Kidney (tissue), 14 donors: ENCODE measurements around the gene ASAP2. TPM values are rescaled to one million over a fixed set of nuclear protein-coding genes. Genes with fewer than 3 reads are reported as not detected.

Source experiments
- DNase-seq, 5 donors: peaks; one replicate each; pipeline ENCODE4 v3.0.0-alpha.2; 2013 to 2020
- FAIRE-seq: peaks from 2 replicates; lab custom pipeline; 2012; peaks lifted over from hg19 to GRCh38; lab: Jason Lieb, UNC
- H3K27ac ChIP-seq, 2 donors: one replicate each; pipeline ENCODE4 v1.7.0; 2013; ENCODE audit warnings: low read depth in 2 of 2, low read length in 2 of 2, inconsistent platforms in 1 of 2
- H3K27me3 ChIP-seq: one replicate; pipeline ENCODE4 v1.7.1; 2013; ENCODE audit warnings: low read length, inconsistent platforms; ENCODE audit not compliant: control insufficient read depth, insufficient read depth
- H3K36me3 ChIP-seq, 3 donors: one replicate each; pipeline versions ENCODE4 v1.7.0 to v1.7.1; 2013; ENCODE audit warnings: low read length in 3 of 3, control low read depth in 1 of 3, inconsistent platforms in 1 of 3; ENCODE audit not compliant: insufficient read depth in 3 of 3, control insufficient read depth in 2 of 3
- H3K4me1 ChIP-seq, 3 donors: one replicate each; pipeline versions ENCODE4 v1.7.0 to v1.7.1; 2013; ENCODE audit warnings: low read length in 3 of 3, inconsistent platforms in 1 of 3, low read depth in 1 of 3; ENCODE audit not compliant: control insufficient read depth in 2 of 3, insufficient read depth in 2 of 3
- H3K4me3 ChIP-seq, 3 donors: one replicate each; pipeline versions ENCODE4 v1.7.0 to v1.8.1; 2013; ENCODE audit warnings: low read length in 3 of 3, control low read depth in 1 of 3, inconsistent platforms in 1 of 3
- H3K9ac ChIP-seq, 3 donors: one replicate each; pipeline versions ENCODE4 v1.7.0 to v1.7.1; 2013; ENCODE audit warnings: low read length in 3 of 3, control low read depth in 1 of 3, inconsistent platforms in 1 of 3
- H3K9me3 ChIP-seq, 3 donors: one replicate each; pipeline versions ENCODE4 v1.7.0 to v1.7.1; 2013; ENCODE audit warnings: low read length in 3 of 3, control low read depth in 1 of 3, inconsistent platforms in 1 of 3; ENCODE audit not compliant: control insufficient read depth in 2 of 3, insufficient read depth in 1 of 3
- intact Hi-C: fragments of 100-400 bp; cut with DNase I; formaldehyde crosslinking; loops from one replicate; pipeline ENCODE4 v1.11.1; 2022
- polyA plus RNA-seq: library from polyadenylated mRNA; stranded (reverse); fragments of 350-450 nt; fragmentation: Illumina TruSeq; extraction: RNeasy Lipid Tissue Mini Kit (QIAGEN cat#74804); gene quantifications from one replicate; pipeline ENCODE4 v1.2.3, GENCODE V29; 2014; ENCODE audit warnings: low read depth, low replicate concordance; ENCODE audit not compliant: insufficient read depth
- total RNA-seq: library from RNA; stranded (reverse); fragmentation: NEBNext Ultra II Directional; extraction: Animal tissue kit (Norgen Biotek cat#: 25700); gene quantifications from one replicate; pipeline ENCODE4 v1.2.1, GENCODE V29; 2021
- TF ChIP-seq, protein P1 (sequence below): IDR thresholded peaks from 3 replicates; pipeline ENCODE4 v1.5.1; 2012; ENCODE audit warnings: mild to moderate bottlenecking, moderate library complexity, borderline replicate concordance; ENCODE audit not compliant: insufficient read depth; ENCODE audit errors: extremely low read depth
- donor health status: control.
- donor health status: control.
- donor health status: control.
- donor health status: control.
- donor health status: control.
- donor health status: DM: yes; HTN: yes; CAD: no.
- donor health status: Normal renal cell carcinoma (clear cell type).

ASAP2 gene
- total and polyA plus RNA-seq, 2 donors from 2014 or later, result 26.2 to 54.8 TPM

DNA sequence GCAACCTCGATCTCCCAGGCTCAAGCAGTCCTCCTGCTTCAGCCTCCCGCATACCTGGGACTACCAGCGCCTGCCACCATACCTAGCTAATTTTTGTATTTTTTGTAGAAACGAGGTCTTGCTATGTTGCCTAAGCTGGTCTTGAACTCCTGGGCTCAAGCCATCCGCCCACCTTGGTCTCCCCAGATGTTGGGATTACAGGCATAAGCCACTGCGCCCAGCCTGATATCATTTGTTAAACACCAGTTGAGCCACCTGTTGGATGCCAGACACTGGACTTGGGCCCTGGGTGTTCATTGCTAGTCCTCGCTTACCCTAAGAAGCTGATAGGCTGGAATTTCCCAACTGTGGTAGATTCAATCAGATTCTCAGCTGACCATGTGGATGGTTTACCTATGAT is 136.9 kb downstream of the ASAP2 start:
- DNase-seq (no peak), FAIRE-seq (no peak)
- H3K27ac ChIP-seq, result no peak overlapping the region
- H3K9me3 ChIP-seq, result no peaks in the 10 kb centered on the region
- intact Hi-C loops, result no loop called here
- H3K36me3 ChIP-seq, result peaks cover 0 to 25% (median 4%) of the 10 kb centered on the region in 3 donors
- H3K4me1 ChIP-seq, result peaks cover 0 to 19% (median 15%) of the 10 kb centered on the region in 3 donors
- no peak overlapping the region for H3K9ac ChIP-seq
- no peak overlapping the region for H3K4me3 ChIP-seq
- H3K27me3 ChIP-seq, result no peaks in the 10 kb centered on the region
- TF ChIP-seq, protein P1, sequence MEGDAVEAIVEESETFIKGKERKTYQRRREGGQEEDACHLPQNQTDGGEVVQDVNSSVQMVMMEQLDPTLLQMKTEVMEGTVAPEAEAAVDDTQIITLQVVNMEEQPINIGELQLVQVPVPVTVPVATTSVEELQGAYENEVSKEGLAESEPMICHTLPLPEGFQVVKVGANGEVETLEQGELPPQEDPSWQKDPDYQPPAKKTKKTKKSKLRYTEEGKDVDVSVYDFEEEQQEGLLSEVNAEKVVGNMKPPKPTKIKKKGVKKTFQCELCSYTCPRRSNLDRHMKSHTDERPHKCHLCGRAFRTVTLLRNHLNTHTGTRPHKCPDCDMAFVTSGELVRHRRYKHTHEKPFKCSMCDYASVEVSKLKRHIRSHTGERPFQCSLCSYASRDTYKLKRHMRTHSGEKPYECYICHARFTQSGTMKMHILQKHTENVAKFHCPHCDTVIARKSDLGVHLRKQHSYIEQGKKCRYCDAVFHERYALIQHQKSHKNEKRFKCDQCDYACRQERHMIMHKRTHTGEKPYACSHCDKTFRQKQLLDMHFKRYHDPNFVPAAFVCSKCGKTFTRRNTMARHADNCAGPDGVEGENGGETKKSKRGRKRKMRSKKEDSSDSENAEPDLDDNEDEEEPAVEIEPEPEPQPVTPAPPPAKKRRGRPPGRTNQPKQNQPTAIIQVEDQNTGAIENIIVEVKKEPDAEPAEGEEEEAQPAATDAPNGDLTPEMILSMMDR, result no peak

DNA sequence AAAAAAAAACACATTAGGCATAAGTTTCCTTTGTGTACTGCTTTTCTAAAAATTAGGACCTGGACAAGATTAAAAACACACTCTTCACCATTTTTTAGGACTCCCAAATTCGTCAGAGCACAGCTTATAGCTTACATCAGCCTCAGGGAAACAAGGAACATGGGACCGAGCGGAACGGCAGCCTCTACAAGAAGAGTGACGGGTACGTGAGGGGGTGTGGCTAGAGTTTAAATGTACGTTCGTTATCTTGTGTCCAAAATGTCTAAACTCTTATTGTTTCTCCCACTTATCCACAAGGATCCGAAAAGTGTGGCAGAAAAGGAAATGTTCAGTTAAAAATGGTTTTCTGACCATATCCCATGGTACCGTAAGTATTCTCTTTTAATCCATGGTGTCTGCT is 137.8 kb downstream of the ASAP2 start:
- FAIRE-seq (no peak), DNase-seq (no peak)
- no peak overlapping the region for H3K4me3 ChIP-seq
- intact Hi-C loops, result no loop called here
- no peaks in the 10 kb centered on the region for H3K27me3 ChIP-seq
- peaks cover 0 to 25% (median 4%) of the 10 kb centered on the region in 3 donors for H3K36me3 ChIP-seq
- no peak overlapping the region for H3K27ac ChIP-seq
- TF ChIP-seq, protein P1, result no peak
- H3K9me3 ChIP-seq, result no peaks in the 10 kb centered on the region
- peaks cover 0 to 23% (median 16%) of the 10 kb centered on the region in 3 donors for H3K4me1 ChIP-seq
- no peak overlapping the region for H3K9ac ChIP-seq

DNA sequence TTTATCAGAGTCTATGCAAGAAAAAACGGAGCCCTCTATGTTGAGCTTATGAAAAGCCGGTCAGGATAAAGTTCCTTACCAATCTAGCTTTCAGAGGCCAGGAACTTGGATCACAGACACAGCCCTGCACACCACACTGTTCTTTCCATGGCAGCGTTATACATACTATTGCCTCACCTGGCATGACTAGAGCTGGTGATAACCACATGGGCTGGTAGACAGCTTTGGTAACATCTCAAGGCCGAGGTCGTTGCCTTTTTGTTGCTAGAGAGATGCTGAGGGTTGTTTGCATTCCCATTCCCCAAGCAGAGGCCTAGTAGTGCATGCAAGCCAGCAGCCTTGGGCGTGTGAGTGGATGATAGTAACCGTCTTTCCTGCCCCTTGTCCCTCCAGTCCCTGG is 138.7 kb downstream of the ASAP2 start:
- Histone ChIP-seq H3K9ac (no peak overlapping the region), H3K9me3 (no peaks in the 10 kb centered on the region), H3K27me3 (no peaks in the 10 kb centered on the region), H3K4me1 (peaks cover 0 to 23% (median 14%) of the 10 kb centered on the region in 3 donors), H3K36me3 (peaks cover 0 to 28% (median 5%) of the 10 kb centered on the region in 3 donors), H3K27ac (peak overlapping the region in 1 of 2 donors; percentile 42), H3K4me3 (no peak overlapping the region)
- TF ChIP-seq, protein P1, result no peak
- DNase-seq (no peak), FAIRE-seq (no peak)
- intact Hi-C loops, result no loop called here

DNA sequence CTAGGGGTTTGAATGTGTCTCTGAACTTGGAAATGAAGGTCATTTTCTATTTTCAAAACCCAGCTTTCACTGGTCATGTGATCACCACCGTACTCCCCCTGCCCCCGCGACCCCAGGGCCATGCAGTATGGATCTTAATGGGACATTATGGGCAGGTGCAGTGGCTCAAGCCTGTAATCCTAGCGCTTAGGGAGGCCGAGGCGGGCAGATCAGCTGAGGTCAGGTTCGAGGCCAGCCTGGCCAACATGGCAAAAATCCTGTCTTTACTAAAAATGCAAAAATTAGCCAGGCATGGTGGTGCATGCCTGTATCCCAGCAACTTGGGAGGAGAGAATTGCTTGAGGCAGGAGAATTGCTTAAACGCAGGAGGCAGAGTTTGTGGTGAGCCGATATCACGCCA is 139.4 kb downstream of the ASAP2 start:
- Histone ChIP-seq H3K27ac (peak overlapping the region; percentile 18 to 61), H3K9me3 (no peaks in the 10 kb centered on the region), H3K4me1 (peaks cover 0 to 23% (median 14%) of the 10 kb centered on the region in 3 donors), H3K9ac (no peak overlapping the region), H3K36me3 (peaks cover 0 to 34% (median 7%) of the 10 kb centered on the region in 3 donors), H3K4me3 (no peak overlapping the region), H3K27me3 (no peaks in the 10 kb centered on the region)
- no peak for FAIRE-seq
- TF ChIP-seq, protein P1, result no peak
- intact Hi-C loops, result no loop called here
- no peak for DNase-seq
